C1 segment of cervical spinal cord (tissue), 14 donors: ENCODE measurements around the gene TBC1D21.

Source experiments
- DNase-seq, 14 donors: peaks; one replicate each; lab custom pipeline; 2025; lab: John Stamatoyannopoulos, UW

TBC1D21 gene

GRCh38 chr15:73873456-73873855 is at the start of gene TBC1D21:
TBC1D21 (plus strand) TSS chr15:73873564; CDS start chr15:73873710, 146 bp downstream.
- DNase-seq, result no peak

- DNase-seq, result no peak
Observed at GRCh38 chr15:73826711-73827251, 46.6 kb upstream of the TBC1D21 start.

GRCh38 chr15:73829523-73829922 is 43.8 kb upstream of the TBC1D21 start:
- DNase-seq, result no peak

GRCh38 chr15:73832657-73833056 is 40.7 kb upstream of the TBC1D21 start:
- no peak for DNase-seq

- DNase-seq, result no peak
Observed at GRCh38 chr15:73836845-73837244, 36.5 kb upstream of the TBC1D21 start.

- DNase-seq, result peak; percentile 5 to 99 (median 60)
Observed at GRCh38 chr15:73838831-73839426, 34.4 kb upstream of the TBC1D21 start.

- no peak for DNase-seq
Observed at GRCh38 chr15:73839699-73840377, 33.5 kb upstream of the TBC1D21 start.

- DNase-seq, result no peak
Observed at GRCh38 chr15:73840771-73841170, 32.6 kb upstream of the TBC1D21 start.

GRCh38 chr15:73841756-73842725 is 31.3 kb upstream of the TBC1D21 start:
- peak in 1 of 14 donors; percentile 9 for DNase-seq

- DNase-seq, result no peak
Observed at GRCh38 chr15:73843787-73844186, 29.6 kb upstream of the TBC1D21 start.

- no peak for DNase-seq
Observed at GRCh38 chr15:73844356-73844755, 29.0 kb upstream of the TBC1D21 start.

GRCh38 chr15:73845507-73845906 is 27.9 kb upstream of the TBC1D21 start:
- no peak for DNase-seq

- no peak for DNase-seq
Observed at GRCh38 chr15:73845907-73846306, 27.5 kb upstream of the TBC1D21 start.

GRCh38 chr15:73849641-73850040 is 23.7 kb upstream of the TBC1D21 start:
- DNase-seq, result peak in 1 of 14 donors; percentile 55

- no peak for DNase-seq
Observed at GRCh38 chr15:73850228-73850627, 23.1 kb upstream of the TBC1D21 start.

GRCh38 chr15:73851689-73852088 is 21.7 kb upstream of the TBC1D21 start:
- DNase-seq, result no peak

- no peak for DNase-seq
Observed at GRCh38 chr15:73852507-73852906, 20.9 kb upstream of the TBC1D21 start.

GRCh38 chr15:73854265-73854664 is 19.1 kb upstream of the TBC1D21 start:
- no peak for DNase-seq

GRCh38 chr15:73856458-73857192 is 16.7 kb upstream of the TBC1D21 start:
- peak in 1 of 14 donors; percentile 14 for DNase-seq

- no peak for DNase-seq
Observed at GRCh38 chr15:73857193-73857920, 16.0 kb upstream of the TBC1D21 start.

GRCh38 chr15:73858062-73858461 is 15.3 kb upstream of the TBC1D21 start:
- DNase-seq, result no peak
